Stimulated activated CD4-positive, alpha-beta T cell treated with anti-CD3 and anti-CD28 coated beads, Interleukin-4, amount 100 ng/mL, for 4 hours (primary cell): Measurements from ENCODE around the gene CRTAC1.

Source experiments
- DNase-seq, 2 experiments: peaks; one replicate each; pipeline ENCODE4 v3.0.0-alpha.2; 2020

CRTAC1 gene

GRCh38 chr10:97830064-97830463, 200.4 kb downstream of the CRTAC1 start:
- DNase-seq, result no peak

GRCh38 chr10:97828721-97829120, 201.7 kb downstream of the CRTAC1 start:
- no peak for DNase-seq

- no peak for DNase-seq
Measured at GRCh38 chr10:97827702-97828291, 202.6 kb downstream of the CRTAC1 start.

- no peak for DNase-seq
Measured at GRCh38 chr10:97826892-97827291, 203.5 kb downstream of the CRTAC1 start.

GRCh38 chr10:97825020-97825760, 205.2 kb downstream of the CRTAC1 start:
- no peak for DNase-seq

- no peak for DNase-seq
Measured at GRCh38 chr10:97823734-97824133, 206.7 kb downstream of the CRTAC1 start.

GRCh38 chr10:97822261-97822687, 208.1 kb downstream of the CRTAC1 start:
- no peak for DNase-seq

GRCh38 chr10:97821308-97822038, 208.9 kb downstream of the CRTAC1 start:
- DNase-seq, result no peak

GRCh38 chr10:97820096-97820704, 210.2 kb downstream of the CRTAC1 start:
- DNase-seq, result no peak

- no peak for DNase-seq
Measured at GRCh38 chr10:97818572-97818971, 211.8 kb downstream of the CRTAC1 start.

- no peak for DNase-seq
Measured at GRCh38 chr10:97816609-97817008, 213.8 kb downstream of the CRTAC1 start.
